Neural crest cell (in vitro differentiated cells): ENCODE measurements around the gene NXPH4. TPM values are rescaled to one million over a fixed set of nuclear protein-coding genes. Genes with fewer than 3 reads are reported as not detected.

Source experiments
- DNase-seq: peaks from one replicate; pipeline ENCODE4 v3.0.0; 2021; ENCODE audit warnings: low read depth, mixed read lengths, low spot score
- H3K27ac Mint-ChIP-seq: one replicate; pipeline ENCODE4 v1.8.0; 2021; ENCODE audit warnings: mild to moderate bottlenecking, mixed read lengths; ENCODE audit not compliant: unreplicated experiment
- H3K27me3 Mint-ChIP-seq: 2 replicates; pipeline ENCODE4 v1.8.0; 2021; ENCODE audit warnings: low read depth, mild to moderate bottlenecking, mixed read lengths
- H3K36me3 Mint-ChIP-seq: 2 replicates; pipeline ENCODE4 v1.8.0; 2021; ENCODE audit warnings: low read depth, mild to moderate bottlenecking, mixed read lengths
- H3K4me1 Mint-ChIP-seq: 2 replicates; pipeline ENCODE4 v1.8.0; 2021; ENCODE audit warnings: mixed read lengths
- H3K4me3 Mint-ChIP-seq: one replicate; pipeline ENCODE4 v1.8.0; 2021; ENCODE audit warnings: mild to moderate bottlenecking, mixed read lengths
- H3K9me3 Mint-ChIP-seq: 2 replicates; pipeline ENCODE4 v1.8.0; 2021; ENCODE audit warnings: mixed read lengths
- total RNA-seq: library from RNA; stranded (reverse); gene quantifications from 2 replicates; pipeline ENCODE4 v1.2.1, GENCODE V29; 2021
- TF ChIP-seq, protein P1 (sequence below): fragments of 200-600 bp; sonication (generic); conservative IDR thresholded peaks from 2 replicates; pipeline ENCODE4 v1.5.0; 2021; ENCODE audit warnings: antibody characterized with exemption, mild to moderate bottlenecking

Gene NXPH4
- total RNA-seq, 1 donor from 2014 or later: 0.91 TPM

DNA sequence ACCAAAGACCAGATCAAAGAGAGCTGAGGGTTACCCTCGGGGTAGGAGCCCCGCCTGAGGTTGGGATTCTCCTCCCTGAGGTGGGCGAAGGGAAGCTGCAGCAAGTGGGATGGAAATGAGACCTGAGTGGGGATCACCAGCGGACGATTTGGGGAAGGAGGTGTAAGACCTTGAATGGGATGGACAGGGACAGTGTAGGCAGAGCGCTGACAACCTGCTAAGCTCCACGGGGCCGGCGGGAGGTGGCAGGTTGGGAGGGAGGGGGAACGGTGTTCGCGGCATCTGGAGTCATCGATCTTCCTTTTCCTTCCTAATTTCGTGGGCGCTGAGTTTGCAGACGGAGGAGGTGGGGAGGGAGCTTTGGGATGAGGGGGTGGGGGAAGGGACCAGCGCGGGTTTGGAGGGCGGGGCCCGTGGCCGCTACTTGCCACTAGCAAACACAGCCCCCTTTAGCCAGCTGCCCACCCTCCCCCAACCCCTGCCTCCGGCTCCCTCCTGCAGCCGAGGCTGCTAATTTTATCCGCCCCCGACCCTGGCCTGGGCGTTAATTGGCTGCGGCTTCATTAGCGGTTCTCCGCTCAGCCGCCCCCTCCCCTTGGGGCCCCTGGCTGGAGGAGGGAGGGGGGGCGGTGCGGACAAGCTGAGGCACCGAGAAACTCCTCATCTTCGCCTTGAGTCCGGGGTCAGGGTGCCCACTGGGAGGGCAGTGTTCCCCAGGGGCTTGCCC lies 10.2 kb downstream of the NXPH4 start:
- H3K4me3 Mint-ChIP-seq: peak overlapping the region; percentile 83
- H3K27ac Mint-ChIP-seq: no peak overlapping the region
- DNase-seq: no peak
- H3K9me3 Mint-ChIP-seq: no peaks in the 10 kb centered on the region
- H3K27me3 Mint-ChIP-seq: peaks cover 70% of the 10 kb centered on the region
- H3K4me1 Mint-ChIP-seq: peaks cover 54% of the 10 kb centered on the region
- TF ChIP-seq, protein P1, sequence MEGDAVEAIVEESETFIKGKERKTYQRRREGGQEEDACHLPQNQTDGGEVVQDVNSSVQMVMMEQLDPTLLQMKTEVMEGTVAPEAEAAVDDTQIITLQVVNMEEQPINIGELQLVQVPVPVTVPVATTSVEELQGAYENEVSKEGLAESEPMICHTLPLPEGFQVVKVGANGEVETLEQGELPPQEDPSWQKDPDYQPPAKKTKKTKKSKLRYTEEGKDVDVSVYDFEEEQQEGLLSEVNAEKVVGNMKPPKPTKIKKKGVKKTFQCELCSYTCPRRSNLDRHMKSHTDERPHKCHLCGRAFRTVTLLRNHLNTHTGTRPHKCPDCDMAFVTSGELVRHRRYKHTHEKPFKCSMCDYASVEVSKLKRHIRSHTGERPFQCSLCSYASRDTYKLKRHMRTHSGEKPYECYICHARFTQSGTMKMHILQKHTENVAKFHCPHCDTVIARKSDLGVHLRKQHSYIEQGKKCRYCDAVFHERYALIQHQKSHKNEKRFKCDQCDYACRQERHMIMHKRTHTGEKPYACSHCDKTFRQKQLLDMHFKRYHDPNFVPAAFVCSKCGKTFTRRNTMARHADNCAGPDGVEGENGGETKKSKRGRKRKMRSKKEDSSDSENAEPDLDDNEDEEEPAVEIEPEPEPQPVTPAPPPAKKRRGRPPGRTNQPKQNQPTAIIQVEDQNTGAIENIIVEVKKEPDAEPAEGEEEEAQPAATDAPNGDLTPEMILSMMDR: no peak
- H3K36me3 Mint-ChIP-seq: peaks cover 7% of the 10 kb centered on the region

DNA sequence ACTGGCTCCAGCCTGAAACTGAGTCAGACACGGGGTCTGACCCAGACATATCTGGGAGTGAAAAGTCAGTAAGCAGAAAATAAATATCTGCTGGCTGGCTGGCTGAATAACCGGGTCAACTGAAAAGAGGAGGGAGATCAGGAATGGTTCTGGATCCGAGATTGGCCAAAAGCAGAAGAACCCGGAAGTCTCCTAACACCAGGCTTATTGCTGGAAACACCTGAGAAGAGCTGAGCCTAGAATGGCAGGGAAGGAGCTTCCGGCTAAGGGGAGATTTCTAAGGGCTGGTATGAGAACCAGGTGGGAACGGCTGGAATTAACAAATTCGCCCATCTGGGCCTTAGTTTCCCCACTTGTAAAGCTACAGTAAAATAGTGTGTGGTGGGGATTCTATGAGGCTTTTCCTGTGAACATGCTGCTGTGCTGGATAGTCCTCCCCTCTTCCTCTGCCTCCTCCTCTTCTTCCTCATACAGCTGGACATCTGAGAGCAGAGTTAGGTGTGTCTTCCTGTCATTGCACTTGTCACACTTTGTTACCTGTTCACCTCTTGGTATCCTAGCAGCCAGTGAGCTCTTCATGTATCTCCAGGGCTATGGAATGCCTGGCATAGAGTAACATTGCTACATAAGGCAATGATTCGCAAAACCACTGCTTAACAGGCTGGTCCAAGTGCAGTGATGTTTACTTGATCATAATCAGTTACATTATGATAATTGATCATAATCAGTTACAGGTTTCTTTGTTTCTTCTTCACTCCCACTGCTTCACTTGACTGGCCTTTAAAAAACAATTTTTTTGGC lies 10.9 kb downstream of the NXPH4 start:
- H3K27me3 Mint-ChIP-seq: peaks cover 63% of the 10 kb centered on the region
- no peak for DNase-seq
- H3K36me3 Mint-ChIP-seq: peaks cover 10% of the 10 kb centered on the region
- H3K27ac Mint-ChIP-seq: no peak overlapping the region
- H3K4me3 Mint-ChIP-seq: peak overlapping the region; percentile 83
- TF ChIP-seq, protein P1: no peak
- no peaks in the 10 kb centered on the region for H3K9me3 Mint-ChIP-seq
- H3K4me1 Mint-ChIP-seq: peaks cover 47% of the 10 kb centered on the region

DNA sequence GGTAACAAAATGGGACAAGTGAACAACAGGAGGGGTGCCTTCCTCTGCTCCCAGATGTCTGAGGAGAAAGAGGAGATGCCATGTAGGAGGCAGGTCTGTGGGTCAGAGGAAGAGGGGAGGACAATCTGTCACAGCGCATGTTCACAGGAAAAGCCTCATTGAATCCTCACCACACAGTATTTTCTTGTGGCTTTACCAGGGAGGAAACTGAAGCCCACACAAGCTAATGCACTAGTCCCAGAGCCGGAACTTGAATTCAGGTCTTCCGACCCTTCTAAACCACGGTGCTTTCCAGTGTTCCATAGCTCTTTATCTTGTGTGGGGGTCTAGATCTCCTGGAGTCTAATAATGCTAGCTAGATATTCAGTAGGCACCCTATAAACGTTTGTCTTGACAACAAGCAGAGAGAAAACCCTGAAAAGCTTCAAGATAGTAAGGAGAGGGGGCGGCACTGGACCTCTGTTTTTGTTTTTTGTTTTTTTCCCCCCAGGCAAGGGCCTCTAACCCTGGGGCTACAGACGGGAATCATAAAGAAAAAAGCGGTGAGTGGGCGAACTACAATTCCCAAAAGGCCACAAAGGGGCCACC lies 12.5 kb downstream of the NXPH4 start:
- Mint-ChIP-seq H3K27ac (peak overlapping the region; percentile 27), H3K4me1 (peaks cover 44% of the 10 kb centered on the region), H3K36me3 (peaks cover 17% of the 10 kb centered on the region), H3K9me3 (no peaks in the 10 kb centered on the region), H3K4me3 (peak overlapping the region; percentile 98), H3K27me3 (peaks cover 49% of the 10 kb centered on the region)
- no peak for DNase-seq
- TF ChIP-seq, protein P1: no peak

DNA sequence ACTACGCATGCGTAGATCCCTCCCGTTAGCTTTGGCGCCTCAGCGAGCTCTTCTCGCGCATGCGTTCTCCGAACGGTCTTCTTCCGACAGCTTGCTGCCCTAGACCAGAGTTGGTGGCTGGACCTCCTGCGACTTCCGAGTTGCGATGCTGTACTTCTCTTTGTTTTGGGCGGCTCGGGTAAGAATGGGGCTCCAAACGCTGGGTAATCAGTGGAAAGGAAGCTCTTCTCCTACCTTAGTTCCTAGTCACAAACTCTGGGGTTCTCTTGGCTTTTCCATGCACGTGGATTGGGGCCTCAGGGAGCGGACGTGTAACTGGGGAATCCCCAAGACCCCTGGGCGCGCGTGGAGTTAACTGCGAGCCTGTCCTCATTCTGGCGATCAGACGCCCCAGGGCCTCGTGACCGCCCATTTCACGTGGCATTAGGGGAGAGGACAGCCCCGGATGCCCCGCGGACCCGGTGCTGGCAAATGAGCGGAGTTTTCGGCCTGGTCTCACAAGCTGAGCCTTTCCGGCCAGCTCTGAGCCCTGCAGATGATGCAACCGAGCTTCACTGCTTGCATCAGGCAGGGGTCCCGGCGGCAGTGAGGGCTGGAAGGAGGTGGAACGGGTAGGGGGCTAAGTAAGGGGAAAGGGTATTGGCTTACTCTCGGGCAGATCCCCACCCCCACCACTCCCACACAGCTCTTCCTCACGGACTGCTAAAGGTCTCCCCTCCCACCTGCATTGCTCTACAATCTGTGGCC lies 13.2 kb downstream of the NXPH4 start, which contains the start of gene SHMT2:
TSS of gene SHMT2 (plus strand) at position 78 of the 747 bp plus-strand sequence. CDS start at position 146, 68 bp downstream.
- H3K36me3 Mint-ChIP-seq: peaks cover 22% of the 10 kb centered on the region
- H3K27ac Mint-ChIP-seq: peak within 1 kb of the TSS; percentile 98
- H3K9me3 Mint-ChIP-seq: no peaks in the 10 kb centered on the region
- peaks cover 49% of the 10 kb centered on the region for H3K27me3 Mint-ChIP-seq
- DNase-seq: peak; percentile 93
- peak within 1 kb of the TSS; percentile 98 for H3K4me3 Mint-ChIP-seq
- TF ChIP-seq, protein P1: no peak
- H3K4me1 Mint-ChIP-seq: peaks cover 51% of the 10 kb centered on the region
